Gastroesophageal sphincter (tissue), 4 donors: ENCODE results near the gene HS6ST3. TPM values are rescaled to one million over a fixed set of nuclear protein-coding genes. Genes with fewer than 3 reads are reported as not detected.

Experiments
- ATAC-seq: fragments of 150-250 bp; one replicate; pipeline ENCODE4 v1.9.1; 2016; ENCODE audit warnings: mild to moderate bottlenecking, moderate library complexity
- H3K27ac ChIP-seq, 4 donors: fragments of 200-600 bp; sonication (generic) in 3 of 4; 1 replicate in 3 of 4; 2 replicates in 1 of 4; pipeline ENCODE4 v1.5.1; 2016 to 2019
- H3K27me3 ChIP-seq: fragments of 200-600 bp; sonication (generic); one replicate; pipeline ENCODE4 v1.5.1; 2019
- H3K36me3 ChIP-seq, 2 donors: fragments of 200-600 bp; sonication (generic); one replicate each; pipeline ENCODE4 v1.5.1; 2019; ENCODE audit warnings: control low read depth in 1 of 2
- H3K4me1 ChIP-seq, 3 donors: fragments of 200-600 bp; sonication (generic); 1 replicate in 2 of 3; 2 replicates in 1 of 3; pipeline ENCODE4 v1.5.1; 2016 to 2019; ENCODE audit warnings: control low read depth in 2 of 3
- H3K4me3 ChIP-seq, 2 donors: fragments of 200-600 bp; sonication (generic); one replicate each; pipeline ENCODE4 v1.5.1; 2019; ENCODE audit warnings: mild to moderate bottlenecking in 1 of 2, moderate library complexity in 1 of 2
- H3K9me3 ChIP-seq, 3 donors: fragments of 200-600 bp; sonication (generic); one replicate each; pipeline ENCODE4 v1.5.1; 2017 to 2019; ENCODE audit warnings: control low read depth in 2 of 3
- EP300 ChIP-seq: sonication (generic); formaldehyde crosslinking; IDR thresholded peaks from one replicate; pipeline ENCODE4 v1.6.1; 2017; ENCODE audit warnings: antibody characterized with exemption, mild to moderate bottlenecking
- POLR2A ChIP-seq, 2 donors: fragments of 450-650 bp; IDR thresholded peaks; one replicate each; pipeline ENCODE4 v1.6.1; 2017; ENCODE audit warnings: antibody characterized with exemption in 2 of 2, mild to moderate bottlenecking in 2 of 2, moderate library complexity in 1 of 2
- POLR2AphosphoS5 ChIP-seq: sonication (generic); formaldehyde crosslinking; IDR thresholded peaks from one replicate; pipeline ENCODE4 v1.6.1; 2017; ENCODE audit warnings: antibody characterized with exemption
- WGBS, 2 donors: methylation state at CpG; one replicate each; pipeline ENCODE4 v1.1.5; 2018; ENCODE audit warnings: low coverage in 1 of 2; 5-methylcytosine and 5-hydroxymethylcytosine counted together
- total RNA-seq, 4 donors: library from RNA; depleted of rRNA; stranded (reverse); fragments of >200 nt; gene quantifications; one replicate each; pipeline ENCODE4 v1.1.0, GENCODE V29; 2016
- TF ChIP-seq, protein P1 (sequence below), 4 experiments: fragments of 200-600 bp in 2 of 4; fragments of 450-650 bp in 2 of 4; sonication (generic) in 1 of 4; IDR thresholded peaks; one replicate each; pipeline ENCODE4 v1.5.1; 2017 to 2019; ENCODE audit warnings: antibody characterized with exemption in 4 of 4, mild to moderate bottlenecking in 2 of 4, moderate library complexity in 2 of 4

The HS6ST3 gene
- total RNA-seq, 4 donors from 2014 or later, result 3.4 to 13.2 (median 5.2) TPM

DNA sequence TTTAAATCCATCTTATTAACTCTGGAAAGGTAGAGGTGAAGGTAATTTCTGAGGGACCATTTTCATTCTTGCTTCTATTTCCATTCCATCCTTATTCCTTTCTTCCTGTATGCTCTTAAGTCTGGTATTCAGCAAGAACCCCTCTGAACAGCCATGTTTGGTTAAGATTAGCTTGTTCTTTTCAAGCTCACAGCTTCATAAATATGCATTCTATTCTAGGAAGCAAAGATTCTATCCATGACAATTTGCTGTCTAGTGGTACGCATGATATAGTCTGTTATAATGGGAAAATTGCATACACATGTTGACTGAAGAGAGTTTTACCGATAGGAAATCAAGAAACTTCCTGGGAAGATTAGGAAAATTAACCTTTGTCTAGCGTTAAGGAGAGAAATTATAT lies 218.7 kb downstream of the HS6ST3 start:
- TF ChIP-seq, protein P1, sequence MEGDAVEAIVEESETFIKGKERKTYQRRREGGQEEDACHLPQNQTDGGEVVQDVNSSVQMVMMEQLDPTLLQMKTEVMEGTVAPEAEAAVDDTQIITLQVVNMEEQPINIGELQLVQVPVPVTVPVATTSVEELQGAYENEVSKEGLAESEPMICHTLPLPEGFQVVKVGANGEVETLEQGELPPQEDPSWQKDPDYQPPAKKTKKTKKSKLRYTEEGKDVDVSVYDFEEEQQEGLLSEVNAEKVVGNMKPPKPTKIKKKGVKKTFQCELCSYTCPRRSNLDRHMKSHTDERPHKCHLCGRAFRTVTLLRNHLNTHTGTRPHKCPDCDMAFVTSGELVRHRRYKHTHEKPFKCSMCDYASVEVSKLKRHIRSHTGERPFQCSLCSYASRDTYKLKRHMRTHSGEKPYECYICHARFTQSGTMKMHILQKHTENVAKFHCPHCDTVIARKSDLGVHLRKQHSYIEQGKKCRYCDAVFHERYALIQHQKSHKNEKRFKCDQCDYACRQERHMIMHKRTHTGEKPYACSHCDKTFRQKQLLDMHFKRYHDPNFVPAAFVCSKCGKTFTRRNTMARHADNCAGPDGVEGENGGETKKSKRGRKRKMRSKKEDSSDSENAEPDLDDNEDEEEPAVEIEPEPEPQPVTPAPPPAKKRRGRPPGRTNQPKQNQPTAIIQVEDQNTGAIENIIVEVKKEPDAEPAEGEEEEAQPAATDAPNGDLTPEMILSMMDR (IDR thresholded peaks at IDR 0.05), result no peak
- no peak for TF ChIP-seq POLR2A (IDR thresholded peaks at IDR 0.05)
- TF ChIP-seq POLR2AphosphoS5, result no peak
- Histone ChIP-seq H3K27ac (no peak overlapping the region), H3K9me3 (no peaks in the 10 kb centered on the region), H3K4me1 (no peaks in the 10 kb centered on the region), H3K27me3 (no peaks in the 10 kb centered on the region), H3K4me3 (no peak overlapping the region), H3K36me3 (no peaks in the 10 kb centered on the region)
- WGBS, 2 donors, result 85 to 89% methylated on average over 3 of the region's 3 CpGs
- no peak for ATAC-seq

DNA sequence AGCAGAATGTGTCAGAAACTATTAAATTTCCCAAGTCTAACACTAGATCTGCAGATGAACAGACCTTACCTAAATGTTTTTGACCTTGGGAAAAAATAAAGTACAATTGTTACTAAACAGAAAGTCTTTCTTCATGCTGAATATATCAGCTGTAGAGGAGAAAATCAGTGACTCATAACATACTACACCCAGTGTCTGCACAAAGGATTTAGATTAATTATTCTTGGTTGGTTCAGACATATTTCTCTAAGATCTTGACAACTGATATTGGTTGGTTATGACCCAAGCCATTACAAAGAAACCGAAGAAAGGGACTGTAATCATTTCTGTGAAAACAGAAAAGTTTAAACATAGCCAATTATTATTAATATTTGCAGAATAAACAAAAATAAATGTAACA lies 225.1 kb downstream of the HS6ST3 start:
- ATAC-seq, result no peak
- 40 to 63% methylated on average over 1 of the region's 1 CpG for WGBS, 2 donors

DNA sequence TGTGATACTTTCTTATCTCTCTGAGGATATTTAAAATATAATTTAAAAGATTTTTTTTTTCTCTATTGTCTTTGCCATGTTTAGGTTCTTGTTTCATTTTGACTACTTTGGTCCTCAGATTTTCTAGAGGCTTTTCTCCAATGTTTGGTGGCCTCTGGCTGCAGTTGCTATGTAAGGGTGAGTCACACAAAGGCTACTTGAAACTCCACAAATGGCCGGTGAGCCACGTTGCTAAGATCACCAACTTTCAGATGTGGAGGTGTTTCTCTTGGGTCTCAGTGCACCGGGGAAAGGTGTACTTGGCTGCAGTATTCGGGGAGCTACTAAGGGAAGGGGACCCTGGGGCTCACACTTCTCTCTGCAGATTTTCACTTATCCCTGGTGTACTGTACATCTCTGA lies 248.1 kb downstream of the HS6ST3 start:
- 82% methylated on average over 4 of the region's 4 CpGs; no CpG with 5 or more reads in 1 of the 2 donors for WGBS, 2 donors
- no peak for ATAC-seq
- TF ChIP-seq, protein P1 (IDR thresholded peaks at IDR 0.05), result no peak
- TF ChIP-seq POLR2A (IDR thresholded peaks at IDR 0.05) (no peak), EP300 (no peak), POLR2AphosphoS5 (no peak)

More for the DNA sequence above, 225.1 kb downstream of the HS6ST3 start:
- H3K9me3 ChIP-seq, result peaks cover 0 to 8% (median 0%) of the 10 kb centered on the region in 3 donors
- no peaks in the 10 kb centered on the region for H3K36me3 ChIP-seq
- TF ChIP-seq POLR2AphosphoS5 (no peak), EP300 (no peak), POLR2A (IDR thresholded peaks at IDR 0.05) (no peak)
- TF ChIP-seq, protein P1 (IDR thresholded peaks at IDR 0.05), result no peak
- H3K4me1 ChIP-seq, result no peaks in the 10 kb centered on the region
- H3K27me3 ChIP-seq, result no peaks in the 10 kb centered on the region
- H3K4me3 ChIP-seq, result no peak overlapping the region
- no peak overlapping the region for H3K27ac ChIP-seq

DNA sequence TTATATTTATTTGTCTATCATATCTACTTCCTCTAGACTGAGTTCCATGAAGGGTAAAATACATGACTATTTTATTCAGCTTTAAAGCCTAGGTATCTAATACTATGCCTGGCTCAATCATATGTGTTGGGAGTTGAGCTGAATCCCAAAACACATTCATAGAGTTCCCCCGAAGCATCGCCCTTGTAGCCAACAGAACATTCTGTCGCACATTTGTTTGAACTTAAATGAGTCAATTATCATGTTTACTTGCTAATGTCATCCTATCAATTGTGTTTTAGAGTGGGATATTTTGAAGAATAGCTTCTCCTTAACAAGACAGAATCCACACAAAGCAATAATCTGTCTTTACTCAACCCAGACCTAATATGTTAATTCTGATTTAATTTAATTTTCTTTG lies 252.4 kb downstream of the HS6ST3 start:
- Histone ChIP-seq H3K36me3 (no peaks in the 10 kb centered on the region), H3K4me1 (no peaks in the 10 kb centered on the region), H3K9me3 (no peaks in the 10 kb centered on the region), H3K4me3 (no peak overlapping the region), H3K27ac (no peak overlapping the region), H3K27me3 (no peaks in the 10 kb centered on the region)
- ATAC-seq, result no peak
- 79 to 100% methylated on average over 2 to 3 of the region's 3 CpGs for WGBS, 2 donors
- no peak for TF ChIP-seq POLR2A (IDR thresholded peaks at IDR 0.05)
- TF ChIP-seq POLR2AphosphoS5, result no peak

More for the DNA sequence above, 248.1 kb downstream of the HS6ST3 start:
- no peaks in the 10 kb centered on the region for H3K9me3 ChIP-seq
- H3K27me3 ChIP-seq, result no peaks in the 10 kb centered on the region
- H3K4me3 ChIP-seq, result no peak overlapping the region
- no peak overlapping the region for H3K27ac ChIP-seq
- H3K4me1 ChIP-seq, result no peaks in the 10 kb centered on the region
- H3K36me3 ChIP-seq, result no peaks in the 10 kb centered on the region

DNA sequence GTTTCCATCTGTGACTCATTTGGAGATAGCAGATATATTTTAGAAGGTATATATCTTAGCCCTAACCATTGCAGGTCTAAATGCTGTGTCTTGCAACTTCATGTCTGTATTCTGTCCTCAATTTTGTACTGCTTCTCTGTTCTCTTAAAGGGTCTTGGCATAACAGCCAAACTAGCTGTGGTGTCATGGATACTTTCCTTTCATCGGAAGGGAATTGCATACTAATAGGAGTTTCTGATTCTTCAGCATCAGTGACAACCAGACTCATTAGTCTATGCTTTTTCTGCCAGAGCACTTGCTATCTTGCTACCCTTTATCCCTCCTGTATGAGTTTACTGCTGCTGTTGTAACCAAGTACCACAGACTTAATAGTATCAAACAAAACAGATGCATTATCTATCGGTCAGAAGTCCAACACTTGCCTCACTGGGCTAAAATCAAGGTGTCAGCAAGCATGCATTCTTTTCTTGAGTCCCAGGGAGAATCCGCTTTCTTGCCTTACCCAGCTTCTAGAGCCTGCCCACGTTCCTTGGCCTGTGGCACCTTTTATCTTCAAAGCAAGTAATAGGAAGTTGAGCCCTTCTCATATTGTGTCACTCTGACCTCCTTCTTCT lies 253.1 kb downstream of the HS6ST3 start:
- Histone ChIP-seq H3K4me3 (no peak overlapping the region), H3K27ac (no peak overlapping the region), H3K27me3 (no peaks in the 10 kb centered on the region), H3K36me3 (no peaks in the 10 kb centered on the region), H3K9me3 (no peaks in the 10 kb centered on the region), H3K4me1 (no peaks in the 10 kb centered on the region)
- TF ChIP-seq POLR2AphosphoS5 (no peak), EP300 (no peak), POLR2A (IDR thresholded peaks at IDR 0.05) (no peak)
- TF ChIP-seq, protein P1 (IDR thresholded peaks at IDR 0.05), result no peak
- ATAC-seq, result no peak
- WGBS, 2 donors, result 74 to 86% methylated on average over 4 of the region's 4 CpGs
